Common myeloid progenitor, CD34-positive (primary cell): ENCODE measurements around the gene PPIE.
"Not testable (repeated sequence)": the region's sequence is repeated elsewhere in the genome, so short reads cannot be mapped to it uniquely, and the experiment has no call there.

Experiments
- CTCF ChIA-PET: fragments of 350-600 bp; sonication (Branson Sonifier 250); formaldehyde crosslinking; loops from one replicate; lab custom pipeline; 2021; ENCODE audit warnings: antibody characterized with exemption; lab: Charles Lee
- POLR2A ChIA-PET: fragments of 350-600 bp; sonication (Branson Sonifier 250); formaldehyde crosslinking; loops from one replicate; lab custom pipeline; 2021; ENCODE audit warnings: antibody characterized with exemption; lab: Charles Lee
- DNase-seq, 3 donors: peaks; one replicate each; pipeline versions ENCODE4 v3.0.0 to v3.0.0-alpha.2; 2013
- H3K27ac ChIP-seq, 2 experiments: 1 replicate in 1 of 2; 2 replicates in 1 of 2; pipeline ENCODE4 v1.7.0; 2013; ENCODE audit warnings: inconsistent platforms in 2 of 2, low read length in 2 of 2, mild to moderate bottlenecking in 2 of 2, low read depth in 1 of 2, moderate library complexity in 1 of 2; ENCODE audit not compliant: severe bottlenecking in 2 of 2, insufficient read depth in 1 of 2, poor library complexity in 1 of 2
- H3K27me3 ChIP-seq, 5 experiments: replicated peaks in 2 of 5; 1 replicate in 3 of 5; 2 replicates in 2 of 5; pipeline versions ENCODE4 v1.6.1 to v1.7.0; 2013; ENCODE audit warnings: low read length in 4 of 5, mild to moderate bottlenecking in 2 of 5, moderate library complexity in 2 of 5, inconsistent platforms in 1 of 5; ENCODE audit not compliant: insufficient read depth in 5 of 5, control insufficient read depth in 4 of 5
- H3K36me3 ChIP-seq, 4 experiments: 1 replicate in 2 of 4; 2 replicates in 2 of 4; pipeline versions ENCODE4 v1.6.1 to v1.7.0; 2013; ENCODE audit warnings: low read length in 3 of 4, control low read depth in 1 of 4, mild to moderate bottlenecking in 1 of 4; ENCODE audit not compliant: control insufficient read depth in 4 of 4, insufficient read depth in 4 of 4
- H3K4me1 ChIP-seq, 4 experiments: 1 replicate in 3 of 4; 2 replicates in 1 of 4; pipeline versions ENCODE4 v1.6.1 to v1.7.1; 2013; ENCODE audit warnings: low read length in 3 of 4, mild to moderate bottlenecking in 3 of 4, control low read depth in 1 of 4, inconsistent platforms in 1 of 4, moderate library complexity in 1 of 4; ENCODE audit not compliant: control insufficient read depth in 4 of 4, insufficient read depth in 4 of 4; ENCODE audit errors: control extremely low read depth in 1 of 4
- H3K4me3 ChIP-seq, 7 experiments: 1 replicate in 4 of 7; 2 replicates in 3 of 7; pipeline versions ENCODE4 v1.5.1 to v1.7.0; 2013; ENCODE audit warnings: mild to moderate bottlenecking in 7 of 7, low read length in 6 of 7, moderate library complexity in 6 of 7, inconsistent platforms in 2 of 7, low read depth in 2 of 7, control low read depth in 1 of 7; ENCODE audit not compliant: insufficient read depth in 4 of 7, control insufficient read depth in 1 of 7; ENCODE audit errors: extremely low read depth in 1 of 7
- H3K9me3 ChIP-seq, 5 experiments: 1 replicate in 4 of 5; 2 replicates in 1 of 5; pipeline versions ENCODE4 v1.6.1 to v1.7.1; 2013; ENCODE audit warnings: low read length in 4 of 5, mild to moderate bottlenecking in 2 of 5, inconsistent platforms in 1 of 5, low read depth in 1 of 5, moderate library complexity in 1 of 5; ENCODE audit not compliant: control insufficient read depth in 4 of 5, insufficient read depth in 2 of 5; ENCODE audit errors: control extremely low read depth in 1 of 5
- WGBS: methylation state at CpG from one replicate; pipeline ENCODE4 v1.1.5; 2013; ENCODE audit not compliant: insufficient coverage; 5-methylcytosine and 5-hydroxymethylcytosine counted together

The PPIE gene

DNA sequence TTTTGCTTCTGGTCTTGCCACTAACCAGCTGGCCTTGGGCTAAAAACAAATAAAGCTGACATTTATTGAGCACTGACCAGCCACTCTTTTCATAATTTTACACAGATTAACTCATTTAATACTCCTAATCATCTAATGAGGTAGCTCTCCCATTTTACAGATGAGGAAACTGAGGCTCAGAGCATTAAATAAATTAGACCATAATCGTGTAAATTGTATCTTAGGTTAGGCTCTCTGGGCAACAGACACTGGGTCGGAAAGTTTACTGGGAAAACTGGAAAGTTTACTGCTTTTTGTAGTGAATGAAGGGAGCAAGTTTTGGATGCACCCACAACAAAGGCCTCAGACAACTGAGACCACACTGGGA is 42.6 kb downstream of the PPIE start:
- Histone ChIP-seq H3K36me3 (no peaks in the 10 kb centered on the region), H3K27ac (no peak overlapping the region), H3K27me3 (peaks cover 0 to 8% (median 2%) of the 10 kb centered on the region in 5 experiments), H3K4me1 (peaks cover 0 to 5% (median 3%) of the 10 kb centered on the region in 4 experiments), H3K4me3 (no peak overlapping the region), H3K9me3 (no peaks in the 10 kb centered on the region)
- ChIA-PET POLR2A (no interaction called here), CTCF (interaction anchor here (1.4 kb wide), 1 partner anchor 9 kb away, joined by 5 read pairs; no protein-coding TSS in a partner anchor)
- WGBS: 100% methylated on average over 2 of the region's 2 CpGs
- DNase-seq: no peak

GRCh38 chr1:39782103-39782502 is 43.4 kb downstream of the PPIE start:
- Histone ChIP-seq H3K27ac (no peak overlapping the region), H3K27me3 (peaks cover 0 to 10% (median 9%) of the 10 kb centered on the region in 5 experiments), H3K4me3 (no peak overlapping the region), H3K36me3 (no peaks in the 10 kb centered on the region), H3K9me3 (no peaks in the 10 kb centered on the region), H3K4me1 (peaks cover 0 to 5% (median 2%) of the 10 kb centered on the region in 4 experiments)
- DNase-seq: no peak
- CTCF ChIA-PET: interaction anchor here (0.8 to 1.4 kb wide), 2 partner anchors 8 to 120 kb away, joined by 4 to 5 read pairs; partner anchors contain the start of gene MYCL
- POLR2A ChIA-PET: no interaction called here
- WGBS: 80% methylated on average over 3 of the region's 6 CpGs

- H3K9me3 ChIP-seq, H3K27ac ChIP-seq, H3K4me1 ChIP-seq, H3K4me3 ChIP-seq, H3K36me3 ChIP-seq, DNase-seq, POLR2A ChIA-PET: not testable (repeated sequence)
- CTCF ChIA-PET: interaction anchor here (0.8 kb wide), 1 partner anchor 119 kb away, joined by 4 read pairs; the partner anchor contains the start of gene MYCL
- peaks cover 0 to 16% (median 13%) of the 10 kb centered on the region in 5 experiments for H3K27me3 ChIP-seq
- WGBS: 98% methylated on average over 6 of the region's 10 CpGs
These were observed 44.0 kb downstream of the PPIE start for GRCh38 chr1:39782685-39783084.

DNA sequence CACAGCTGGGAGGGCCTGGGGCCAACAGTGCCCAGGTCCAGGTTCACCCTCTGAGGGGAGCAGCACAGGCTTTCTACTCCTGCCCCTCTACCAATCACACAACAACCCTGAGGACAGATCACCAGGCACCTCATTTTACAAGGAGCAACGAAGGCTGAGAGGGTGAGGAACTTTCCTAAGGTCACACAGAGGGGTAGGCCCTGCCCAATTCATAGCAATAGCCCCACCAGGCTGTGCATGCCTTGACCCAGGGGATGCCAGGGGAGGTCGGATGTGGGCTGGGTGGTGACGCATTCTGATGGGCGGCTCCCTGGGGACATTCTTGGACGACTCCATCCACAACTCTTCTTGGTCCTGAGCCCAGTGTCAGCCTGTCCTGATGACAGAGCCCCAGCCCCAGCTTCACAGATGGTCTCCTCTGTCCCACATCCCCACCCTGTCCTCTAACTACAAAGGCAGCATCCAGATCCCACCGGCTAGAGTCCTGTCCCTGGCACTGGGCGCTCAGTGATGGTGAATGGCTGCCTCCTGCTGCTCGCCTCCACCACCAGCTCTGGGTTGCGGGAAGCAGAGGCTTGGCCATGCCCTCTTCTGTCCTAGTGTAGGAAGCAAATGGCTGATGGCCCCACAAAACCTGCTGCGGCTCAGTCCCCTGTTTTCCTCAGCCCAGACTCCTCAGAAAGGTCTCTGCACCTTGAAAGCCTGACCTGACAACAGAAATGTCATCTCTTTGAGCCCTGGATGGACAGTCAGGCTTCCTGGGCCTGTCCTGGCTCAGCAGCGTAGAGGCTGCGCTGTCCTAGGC is 47.8 kb downstream of the PPIE start:
- peaks cover 0 to 44% (median 14%) of the 10 kb centered on the region in 5 experiments for H3K27me3 ChIP-seq
- H3K4me3 ChIP-seq, H3K9me3 ChIP-seq, H3K4me1 ChIP-seq, POLR2A ChIA-PET, H3K27ac ChIP-seq, DNase-seq, H3K36me3 ChIP-seq: not testable (repeated sequence)
- 96% methylated on average over 7 of the region's 12 CpGs for WGBS
- CTCF ChIA-PET: interaction anchor here (1.0 kb wide), 2 partner anchors 12 to 13 kb away, joined by 3 read pairs; no protein-coding TSS in a partner anchor

GRCh38 chr1:39787108-39787375 is 48.4 kb downstream of the PPIE start:
- 100% methylated on average over 1 of the region's 5 CpGs for WGBS

GRCh38 chr1:39787468-39787867 is 48.8 kb downstream of the PPIE start:
- Histone ChIP-seq H3K4me3 (no peak overlapping the region), H3K4me1 (peaks cover 0 to 10% (median 6%) of the 10 kb centered on the region in 4 experiments), H3K36me3 (no peaks in the 10 kb centered on the region), H3K27ac (no peak overlapping the region), H3K27me3 (peaks cover 0 to 51% (median 16%) of the 10 kb centered on the region in 5 experiments), H3K9me3 (no peaks in the 10 kb centered on the region)
- no peak for DNase-seq
- ChIA-PET CTCF (interaction anchor here (1.0 kb wide), 1 partner anchor 11 kb away, joined by 3 read pairs; no protein-coding TSS in a partner anchor), POLR2A (no interaction called here)
- 82% methylated on average over 6 of the region's 11 CpGs for WGBS

More at GRCh38 chr1:39787108-39787375, 48.4 kb downstream of the PPIE start:
- DNase-seq, H3K36me3 ChIP-seq, POLR2A ChIA-PET, H3K4me3 ChIP-seq, H3K27ac ChIP-seq, H3K4me1 ChIP-seq, H3K9me3 ChIP-seq: not testable (repeated sequence)
- CTCF ChIA-PET: interaction anchor here (1.0 kb wide), 1 partner anchor 12 kb away, joined by 3 read pairs; no protein-coding TSS in a partner anchor
- H3K27me3 ChIP-seq: peaks cover 0 to 49% (median 15%) of the 10 kb centered on the region in 5 experiments

GRCh38 chr1:39787964-39788363 is 49.3 kb downstream of the PPIE start:
- DNase-seq, H3K9me3 ChIP-seq, H3K27ac ChIP-seq, CTCF ChIA-PET, H3K4me3 ChIP-seq, POLR2A ChIA-PET, H3K36me3 ChIP-seq, H3K4me1 ChIP-seq: not testable (repeated sequence)
- 8% methylated on average over 25 of the region's 55 CpGs for WGBS
- H3K27me3 ChIP-seq: peaks cover 0 to 53% (median 17%) of the 10 kb centered on the region in 5 experiments
